K562 (cell line): ENCODE results near the gene TRAF5. TPM values are rescaled to one million over a fixed set of nuclear protein-coding genes. Genes with fewer than 3 reads are reported as not detected.

Source experiments
- BDP1 ChIP-seq: IDR thresholded peaks from 3 replicates; pipeline ENCODE4 v1.6.1; 2011; ENCODE audit not compliant: insufficient read length, insufficient read depth
- CSDE1 ChIP-seq, 2 experiments: fragments of 450-650 bp; IDR thresholded peaks; 2 replicates each; pipeline ENCODE4 v1.6.1; 2016; ENCODE audit warnings: mild to moderate bottlenecking in 1 of 2
- ETV6 ChIP-seq, 3 experiments: fragments of 150-350 bp in 1 of 3; sonication (generic) in 1 of 3; formaldehyde crosslinking in 1 of 3; IDR thresholded peaks; 2 replicates each; pipeline versions ENCODE4 v1.6.1 to v1.8.0; 2014 to 2022; ENCODE audit warnings: borderline replicate concordance in 2 of 3, low read depth in 2 of 3, antibody characterized with exemption in 1 of 3, low read length in 1 of 3, mild to moderate bottlenecking in 1 of 3, missing genetic modification reagents in 1 of 3
- FOS ChIP-seq: IDR thresholded peaks from 3 replicates; pipeline ENCODE4 v1.6.1; 2011; ENCODE audit not compliant: insufficient read length; ENCODE audit errors: extremely low read depth
- GATAD2A ChIP-seq: fragments of 450-650 bp; IDR thresholded peaks from 2 replicates; pipeline ENCODE4 v1.6.1; 2017
- HMG20A ChIP-seq: fragments of 450-650 bp; formaldehyde crosslinking; conservative IDR thresholded peaks from 2 replicates; pipeline ENCODE4 v1.4.0; 2020; ENCODE audit warnings: mild to moderate bottlenecking, mixed read lengths
- NFE2L1 ChIP-seq: fragments of 450-650 bp; IDR thresholded peaks from 2 replicates; pipeline ENCODE4 v1.6.1; 2016; ENCODE audit warnings: missing genetic modification characterization, low read depth, mild to moderate bottlenecking, missing compliant biosample characterization, moderate library complexity, borderline replicate concordance
- PTRF ChIP-seq: fragments of 450-650 bp; IDR thresholded peaks from 2 replicates; pipeline ENCODE4 v1.6.1; 2016; ENCODE audit warnings: mild to moderate bottlenecking, missing genetic modification characterization, missing compliant biosample characterization
- RBM34 ChIP-seq: fragments of 200-400 bp; formaldehyde crosslinking; IDR thresholded peaks from 2 replicates; pipeline ENCODE4 v1.6.1; 2018; ENCODE audit warnings: low read length, borderline replicate concordance; ENCODE audit not compliant: insufficient read depth
- SP2 ChIP-seq: IDR thresholded peaks from 2 replicates; pipeline ENCODE4 v1.6.1; 2011; ENCODE audit warnings: mild to moderate bottlenecking, low read depth, low read length, moderate library complexity; ENCODE audit not compliant: poor library complexity, severe bottlenecking; ENCODE audit errors: extremely low read depth
- TAL1 ChIP-seq: fragments of 450-650 bp; IDR thresholded peaks from 2 replicates; pipeline ENCODE4 v1.6.1; 2016; ENCODE audit warnings: mild to moderate bottlenecking
- TOE1 ChIP-seq, 2 experiments: fragments of 450-650 bp in 1 of 2; sonication (generic) in 1 of 2; formaldehyde crosslinking in 1 of 2; IDR thresholded peaks; 2 replicates each; pipeline versions ENCODE4 v1.7.1 to v1.8.0; 2016 to 2022; ENCODE audit warnings: borderline replicate concordance in 2 of 2, mild to moderate bottlenecking in 2 of 2, antibody characterized with exemption in 1 of 2, inconsistent platforms in 1 of 2, low read depth in 1 of 2, missing genetic modification reagents in 1 of 2, moderate library complexity in 1 of 2
- YY1 ChIP-seq, 3 experiments: IDR thresholded peaks; 2 replicates each; pipeline ENCODE4 v1.6.1; 2011; ENCODE audit warnings: low read length in 2 of 3, mild to moderate bottlenecking in 2 of 3, moderate library complexity in 2 of 3, borderline replicate concordance in 1 of 3, control low read depth in 1 of 3, low read depth in 1 of 3; ENCODE audit not compliant: insufficient read depth in 3 of 3, insufficient replicate concordance in 2 of 3, control insufficient read depth in 1 of 3, insufficient read length in 1 of 3; ENCODE audit errors: extremely low read depth in 1 of 3
- polyA plus RNA-seq, 8 experiments: library from polyadenylated mRNA; depleted of rRNA in 4 of 8; stranded (reverse) in 5 of 8; unstranded in 3 of 8; fragments of >200 nt; fragmentation: Nextera tagmentation in 2 of 8; fragmentation: Illumina TruSeq in 1 of 8; extraction: Ambion mirVana in 2 of 8; extraction: Trizol in 1 of 8; gene quantifications; 2 replicates each; pipeline versions ENCODE4 v1.2.1 to v1.2.3, GENCODE V29; 2011 to 2014; ENCODE audit warnings: inconsistent platforms in 1 of 8, missing spikeins in 1 of 8
- total RNA-seq, 7 experiments: library from RNA; depleted of rRNA in 6 of 7; stranded (reverse); fragments of >200 nt in 6 of 7; fragmentation: Illumina TruSeq in 2 of 7; extraction: Trizol in 2 of 7; gene quantifications; 2 replicates each; pipeline versions ENCODE4 v1.2.1 to v1.2.3, GENCODE V29; 2011 to 2021; ENCODE audit warnings: low replicate concordance in 1 of 7
- TF ChIP-seq, protein P1 (sequence below), 2 experiments: fragments of 250-450 bp in 1 of 2; fragments of 450-650 bp in 1 of 2; sonication (Bioruptor Pico) in 1 of 2; IDR thresholded peaks; 2 replicates each; pipeline versions ENCODE4 v1.6.1 to v1.8.0; 2016 to 2021; ENCODE audit warnings: mild to moderate bottlenecking in 2 of 2, moderate library complexity in 2 of 2, missing compliant biosample characterization in 1 of 2, missing genetic modification characterization in 1 of 2
- TF ChIP-seq, protein P2 (sequence below): fragments of 200-800 bp; sonication (Bioruptor generic); IDR thresholded peaks from 2 replicates; pipeline ENCODE4 v1.6.1; 2017; ENCODE audit warnings: missing genetic modification characterization, missing compliant biosample characterization
- TF ChIP-seq, protein P3 (sequence below), 3 experiments: fragments of 200-800 bp in 1 of 3; sonication (Bioruptor generic) in 1 of 3; sonication (generic) in 1 of 3; formaldehyde crosslinking in 1 of 3; IDR thresholded peaks; 2 replicates each; pipeline versions ENCODE4 v1.6.1 to v1.8.0; 2016 to 2022; ENCODE audit warnings: mild to moderate bottlenecking in 2 of 3, missing compliant biosample characterization in 2 of 3, missing genetic modification characterization in 2 of 3, missing genetic modification reagents in 1 of 3
- TF ChIP-seq, protein P4 (sequence below): fragments of 250-450 bp; sonication (Bioruptor Pico); IDR thresholded peaks from 2 replicates; pipeline ENCODE4 v1.5.0; 2021
- TF ChIP-seq, protein P5 (sequence below): fragments of 250-450 bp; sonication (Bioruptor Pico); IDR thresholded peaks from 2 replicates; pipeline ENCODE4 v1.4.0; 2020; ENCODE audit warnings: borderline replicate concordance

The TRAF5 gene
- total and polyA plus RNA-seq, 9 of the 15 experiments (the other 6 are each of a cell fraction or from before 2014, with no cell fraction given) = 2.0 to 9.3 (median 5.3) TPM

DNA sequence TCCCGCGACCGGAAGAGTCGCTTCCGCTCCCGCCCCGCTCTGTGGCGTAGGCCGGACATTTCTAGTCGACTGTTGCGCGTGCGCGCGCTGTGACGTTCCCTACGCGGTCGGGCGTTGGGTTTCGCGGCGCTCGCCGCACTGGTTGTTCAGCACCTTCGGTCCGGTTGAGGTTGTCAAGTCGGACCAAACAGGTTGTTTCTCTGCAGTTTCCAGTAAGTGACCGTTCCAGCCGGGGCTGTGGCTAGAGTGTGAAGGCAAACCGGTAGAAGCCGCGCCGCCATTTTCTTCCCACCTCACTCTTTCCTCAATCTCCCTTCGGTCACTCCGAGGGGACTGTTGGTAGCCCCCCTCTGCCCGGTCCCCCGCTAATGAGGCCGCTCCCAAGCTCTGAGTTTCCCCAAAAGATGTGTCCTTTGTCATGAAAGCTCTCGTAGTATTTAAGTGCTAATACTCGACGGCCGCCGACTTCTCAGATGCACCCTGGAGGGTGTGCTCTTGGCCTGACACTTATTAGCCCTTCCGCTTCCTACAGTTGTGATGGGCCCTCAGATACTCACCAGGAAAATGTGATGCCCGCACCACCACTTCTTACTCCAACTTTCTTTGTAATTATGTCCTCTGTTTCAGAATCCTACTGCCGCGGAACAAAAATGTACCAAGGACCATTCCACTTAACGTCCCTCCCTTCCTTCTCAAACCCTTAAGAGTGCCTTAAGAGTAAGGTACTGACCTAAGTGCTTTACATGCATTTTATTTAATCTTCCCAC lies 56.3 kb downstream of the TRAF5 start (continued):
- TF ChIP-seq, protein P1, sequence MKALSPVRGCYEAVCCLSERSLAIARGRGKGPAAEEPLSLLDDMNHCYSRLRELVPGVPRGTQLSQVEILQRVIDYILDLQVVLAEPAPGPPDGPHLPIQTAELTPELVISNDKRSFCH (CRISPR knock-in tag; IDR thresholded peaks at IDR 0.05) = no peak
- TF ChIP-seq, protein P1 (tag; IDR thresholded peaks at IDR 0.05) = peak; percentile 73
- TF ChIP-seq BDP1 = no peak
- TF ChIP-seq, protein P2, sequence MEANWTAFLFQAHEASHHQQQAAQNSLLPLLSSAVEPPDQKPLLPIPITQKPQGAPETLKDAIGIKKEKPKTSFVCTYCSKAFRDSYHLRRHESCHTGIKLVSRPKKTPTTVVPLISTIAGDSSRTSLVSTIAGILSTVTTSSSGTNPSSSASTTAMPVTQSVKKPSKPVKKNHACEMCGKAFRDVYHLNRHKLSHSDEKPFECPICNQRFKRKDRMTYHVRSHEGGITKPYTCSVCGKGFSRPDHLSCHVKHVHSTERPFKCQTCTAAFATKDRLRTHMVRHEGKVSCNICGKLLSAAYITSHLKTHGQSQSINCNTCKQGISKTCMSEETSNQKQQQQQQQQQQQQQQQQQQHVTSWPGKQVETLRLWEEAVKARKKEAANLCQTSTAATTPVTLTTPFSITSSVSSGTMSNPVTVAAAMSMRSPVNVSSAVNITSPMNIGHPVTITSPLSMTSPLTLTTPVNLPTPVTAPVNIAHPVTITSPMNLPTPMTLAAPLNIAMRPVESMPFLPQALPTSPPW (CRISPR knock-in tag) = peak; percentile 73; the same call in 1 of the 2 replicates
- TF ChIP-seq NFE2L1 = no peak
- peak; percentile 27; the same call in 1 of the 2 replicates for TF ChIP-seq TAL1
- TF ChIP-seq CSDE1 (IDR thresholded peaks at IDR 0.05) = no peak; a peak in 1 of 4 replicates
- TF ChIP-seq, protein P3, sequence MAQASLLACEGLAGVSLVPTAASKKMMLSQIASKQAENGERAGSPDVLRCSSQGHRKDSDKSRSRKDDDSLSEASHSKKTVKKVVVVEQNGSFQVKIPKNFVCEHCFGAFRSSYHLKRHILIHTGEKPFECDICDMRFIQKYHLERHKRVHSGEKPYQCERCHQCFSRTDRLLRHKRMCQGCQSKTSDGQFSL (CRISPR knock-in tag; IDR thresholded peaks at IDR 0.05) = no peak
- TF ChIP-seq, protein P3 (tag; IDR thresholded peaks at IDR 0.05) = no peak; a peak in 1 of 4 replicates
- TF ChIP-seq YY1 (IDR thresholded peaks at IDR 0.05; ENCODE audit: borderline replicate concordance in 1 of 3, control insufficient read depth in 1 of 3, extremely low read depth in 1 of 3, insufficient read depth in 3 of 3, insufficient read length in 1 of 3, insufficient replicate concordance in 2 of 3, low read depth in 1 of 3, low read length in 2 of 3) = peak; percentile 83 to 93 (median 88)
- no peak for TF ChIP-seq TOE1 (IDR thresholded peaks at IDR 0.05; ENCODE audit: borderline replicate concordance)
- no peak for TF ChIP-seq TOE1 (CRISPR knock-in tag; IDR thresholded peaks at IDR 0.05; ENCODE audit: borderline replicate concordance, low read depth)
- TF ChIP-seq, protein P4, sequence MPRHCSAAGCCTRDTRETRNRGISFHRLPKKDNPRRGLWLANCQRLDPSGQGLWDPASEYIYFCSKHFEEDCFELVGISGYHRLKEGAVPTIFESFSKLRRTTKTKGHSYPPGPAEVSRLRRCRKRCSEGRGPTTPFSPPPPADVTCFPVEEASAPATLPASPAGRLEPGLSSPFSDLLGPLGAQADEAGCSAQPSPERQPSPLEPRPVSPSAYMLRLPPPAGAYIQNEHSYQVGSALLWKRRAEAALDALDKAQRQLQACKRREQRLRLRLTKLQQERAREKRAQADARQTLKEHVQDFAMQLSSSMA (CRISPR knock-in tag) = no peak
- no peak for TF ChIP-seq SP2
- TF ChIP-seq PTRF (tag) = peak; percentile 43; the same call in 1 of the 2 replicates
- TF ChIP-seq, protein P5, sequence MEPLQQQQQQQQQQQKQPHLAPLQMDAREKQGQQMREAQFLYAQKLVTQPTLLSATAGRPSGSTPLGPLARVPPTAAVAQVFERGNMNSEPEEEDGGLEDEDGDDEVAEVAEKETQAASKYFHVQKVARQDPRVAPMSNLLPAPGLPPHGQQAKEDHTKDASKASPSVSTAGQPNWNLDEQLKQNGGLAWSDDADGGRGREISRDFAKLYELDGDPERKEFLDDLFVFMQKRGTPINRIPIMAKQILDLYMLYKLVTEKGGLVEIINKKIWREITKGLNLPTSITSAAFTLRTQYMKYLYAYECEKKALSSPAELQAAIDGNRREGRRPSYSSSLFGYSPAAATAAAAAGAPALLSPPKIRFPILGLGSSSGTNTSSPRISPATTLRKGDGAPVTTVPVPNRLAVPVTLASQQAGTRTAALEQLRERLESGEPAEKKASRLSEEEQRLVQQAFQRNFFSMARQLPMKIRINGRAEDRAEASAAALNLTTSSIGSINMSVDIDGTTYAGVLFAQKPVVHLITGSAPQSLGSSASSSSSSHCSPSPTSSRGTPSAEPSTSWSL (CRISPR knock-in tag) = no peak
- TF ChIP-seq HMG20A = no peak
- no peak for TF ChIP-seq ETV6 (IDR thresholded peaks at IDR 0.05; ENCODE audit: borderline replicate concordance in 1 of 2, low read depth in 2 of 2, low read length in 1 of 2)
- no peak for TF ChIP-seq ETV6 (CRISPR knock-in tag; IDR thresholded peaks at IDR 0.05; ENCODE audit: borderline replicate concordance)
- TF ChIP-seq FOS = no peak
- TF ChIP-seq RBM34 = no peak
- TF ChIP-seq GATAD2A = no peak; the same call in 1 of the 2 replicates
